ENCODE measurements around the gene ANKRD13B. TPM values are rescaled to one million over a fixed set of nuclear protein-coding genes. Genes with fewer than 3 reads are reported as not detected.

ANKRD13B gene
- total RNA-seq, 1 donor from 2014 or later: 30.7 TPM

DNA sequence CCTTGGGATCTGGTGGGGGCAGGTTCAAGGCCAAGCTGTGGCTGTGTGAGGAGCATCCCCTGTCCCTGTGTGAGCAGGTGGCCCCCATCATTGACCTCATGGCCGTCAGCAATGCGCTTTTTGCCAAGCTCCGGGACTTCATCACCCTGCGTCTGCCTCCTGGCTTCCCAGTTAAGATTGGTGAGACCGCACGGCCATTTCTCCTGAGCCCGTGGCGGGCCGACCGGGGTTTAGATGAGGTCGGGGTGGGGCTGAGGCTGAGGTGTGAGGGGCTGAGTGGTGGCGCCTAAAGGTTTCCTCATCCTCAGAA is 19.1 kb downstream of the ANKRD13B start:
- no peak overlapping the region for H3K4me3 ChIP-seq (ENCODE audit: low read depth, low read length)
- no peak for DNase-seq (ENCODE audit: low read depth)
- TF ChIP-seq, protein P1, sequence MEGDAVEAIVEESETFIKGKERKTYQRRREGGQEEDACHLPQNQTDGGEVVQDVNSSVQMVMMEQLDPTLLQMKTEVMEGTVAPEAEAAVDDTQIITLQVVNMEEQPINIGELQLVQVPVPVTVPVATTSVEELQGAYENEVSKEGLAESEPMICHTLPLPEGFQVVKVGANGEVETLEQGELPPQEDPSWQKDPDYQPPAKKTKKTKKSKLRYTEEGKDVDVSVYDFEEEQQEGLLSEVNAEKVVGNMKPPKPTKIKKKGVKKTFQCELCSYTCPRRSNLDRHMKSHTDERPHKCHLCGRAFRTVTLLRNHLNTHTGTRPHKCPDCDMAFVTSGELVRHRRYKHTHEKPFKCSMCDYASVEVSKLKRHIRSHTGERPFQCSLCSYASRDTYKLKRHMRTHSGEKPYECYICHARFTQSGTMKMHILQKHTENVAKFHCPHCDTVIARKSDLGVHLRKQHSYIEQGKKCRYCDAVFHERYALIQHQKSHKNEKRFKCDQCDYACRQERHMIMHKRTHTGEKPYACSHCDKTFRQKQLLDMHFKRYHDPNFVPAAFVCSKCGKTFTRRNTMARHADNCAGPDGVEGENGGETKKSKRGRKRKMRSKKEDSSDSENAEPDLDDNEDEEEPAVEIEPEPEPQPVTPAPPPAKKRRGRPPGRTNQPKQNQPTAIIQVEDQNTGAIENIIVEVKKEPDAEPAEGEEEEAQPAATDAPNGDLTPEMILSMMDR (conservative IDR thresholded peaks at IDR 0.05; ENCODE audit: low read depth, low read length): no peak

DNA sequence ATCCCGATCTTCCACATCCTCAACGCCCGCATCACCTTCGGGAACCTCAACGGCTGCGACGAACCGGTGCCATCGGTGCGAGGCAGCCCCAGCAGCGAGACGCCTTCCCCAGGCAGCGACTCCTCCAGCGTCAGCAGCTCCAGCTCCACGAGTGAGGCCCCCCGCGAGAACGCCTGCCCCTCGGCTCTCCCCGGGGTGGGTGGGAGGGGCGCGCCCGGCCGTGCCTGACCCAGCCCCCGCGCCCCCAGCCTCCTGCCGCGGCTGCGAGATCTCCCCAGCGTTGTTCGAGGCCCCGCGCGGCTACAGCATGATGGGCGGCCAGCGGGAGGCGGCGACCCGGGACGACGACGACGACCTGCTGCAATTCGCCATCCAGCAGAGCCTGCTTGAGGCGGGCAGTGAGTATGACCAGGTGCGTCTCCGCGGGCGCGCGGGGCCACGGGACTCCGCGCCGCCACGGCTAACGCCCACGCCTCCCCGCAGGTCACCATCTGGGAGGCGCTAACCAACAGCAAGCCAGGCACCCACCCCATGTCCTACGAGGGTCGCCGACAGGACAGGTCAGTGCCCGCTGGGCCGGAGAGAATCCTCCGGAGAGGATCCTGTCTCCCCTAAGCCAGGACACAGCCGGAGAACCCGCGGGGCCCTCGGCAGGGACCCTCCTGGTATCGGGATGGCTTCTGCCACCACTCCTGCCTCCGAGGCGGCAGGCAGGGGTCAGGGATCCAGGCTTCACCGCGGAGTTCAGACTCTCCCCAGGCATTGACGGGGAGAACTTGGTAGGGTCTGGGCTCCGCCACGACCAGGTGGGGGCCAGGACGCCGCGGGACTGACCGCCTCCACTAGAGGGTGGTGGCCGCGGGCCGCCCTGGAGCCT is 19.7 kb downstream of the ANKRD13B start:
- TF ChIP-seq, protein P1 (conservative IDR thresholded peaks at IDR 0.05; ENCODE audit: low read depth, low read length): no peak
- DNase-seq (ENCODE audit: low read depth): no peak
- peak overlapping the region; percentile 33 for H3K4me3 ChIP-seq (ENCODE audit: low read depth, low read length)

DNA sequence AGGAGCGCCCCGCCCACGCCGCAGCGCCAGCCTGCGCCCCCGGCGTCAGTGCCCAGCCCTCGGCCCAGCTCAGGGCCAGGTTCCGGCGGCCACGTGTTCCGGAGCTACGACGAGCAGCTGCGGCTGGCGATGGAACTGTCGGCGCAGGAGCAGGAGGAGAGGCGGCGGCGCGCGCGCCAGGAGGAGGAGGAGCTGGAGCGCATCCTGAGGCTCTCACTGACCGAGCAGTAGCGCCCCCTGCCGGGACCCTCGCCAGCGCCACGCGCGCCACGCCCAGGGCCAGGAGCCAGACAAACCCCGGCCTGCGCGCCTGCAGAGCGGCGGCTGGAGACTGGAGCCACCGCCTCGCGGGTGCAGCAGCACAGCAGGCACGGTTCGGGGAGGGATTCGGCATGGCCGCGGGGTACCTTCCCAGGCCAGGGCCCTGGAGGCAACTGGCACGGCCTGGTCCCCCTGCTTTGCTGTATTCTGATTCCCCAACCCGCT is 20.5 kb downstream of the ANKRD13B start:
- no peak for DNase-seq (ENCODE audit: low read depth)
- TF ChIP-seq, protein P1 (conservative IDR thresholded peaks at IDR 0.05; ENCODE audit: low read depth, low read length): peak; percentile 74
- peak overlapping the region; percentile 33 for H3K4me3 ChIP-seq (ENCODE audit: low read depth, low read length)

DNA sequence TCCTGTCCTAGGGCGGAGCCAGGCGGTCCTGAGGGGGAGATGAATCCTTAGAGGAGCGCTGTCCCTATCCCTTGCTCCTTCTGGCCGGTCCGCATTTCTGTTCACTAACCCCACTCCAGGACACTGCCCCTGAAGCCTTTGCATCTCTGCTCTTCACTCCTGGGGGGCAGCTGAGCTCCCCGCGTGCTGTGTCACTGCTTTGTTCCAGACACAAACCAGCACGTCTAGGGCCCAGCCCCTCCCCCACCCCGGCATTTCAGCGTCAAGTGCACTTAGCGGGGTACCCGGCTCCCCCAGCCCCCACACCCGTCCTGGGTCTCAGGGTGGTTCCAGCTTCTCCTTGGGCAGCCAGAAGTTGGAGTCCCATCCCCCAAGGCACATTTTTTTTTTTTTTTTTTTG is 20.9 kb downstream of the ANKRD13B start:
- DNase-seq (ENCODE audit: low read depth): no peak
- H3K4me3 ChIP-seq (ENCODE audit: low read depth, low read length): peak overlapping the region; percentile 33
- TF ChIP-seq, protein P1 (conservative IDR thresholded peaks at IDR 0.05; ENCODE audit: low read depth, low read length): no peak

DNA sequence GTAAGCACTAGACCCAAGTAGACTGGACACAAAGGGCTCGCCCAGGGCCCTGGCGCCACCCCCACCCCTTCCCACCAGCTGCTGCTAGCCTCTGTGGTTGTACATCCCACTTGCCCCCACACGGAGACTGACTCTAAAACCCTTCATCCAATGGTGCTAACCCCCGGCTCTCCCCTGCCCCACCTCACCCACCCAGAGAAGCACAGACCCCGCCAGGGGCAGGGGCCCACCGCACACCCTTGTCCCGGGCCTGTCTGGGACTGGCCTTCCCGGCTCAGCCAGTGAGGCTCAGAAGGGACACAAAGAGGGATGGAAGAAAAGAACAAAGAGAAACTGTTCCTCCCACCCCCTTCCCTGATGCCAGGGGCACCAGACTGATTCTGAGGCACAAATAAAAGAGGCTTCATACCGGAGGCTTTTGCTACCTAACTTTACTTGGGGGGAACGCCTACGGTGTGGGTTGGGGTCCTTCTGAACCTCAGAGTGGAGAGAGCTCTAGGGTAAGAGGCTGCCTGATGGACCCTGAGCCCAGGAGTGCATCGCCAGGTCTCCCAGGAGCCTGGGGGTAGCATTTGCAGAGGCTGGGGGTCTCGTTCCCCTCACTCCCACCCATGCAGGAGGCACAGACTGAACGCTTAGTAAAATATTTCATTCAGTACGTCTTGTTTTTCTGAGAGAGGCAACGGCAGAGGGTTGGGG is 21.6 kb downstream of the ANKRD13B start:
- TF ChIP-seq, protein P1 (conservative IDR thresholded peaks at IDR 0.05; ENCODE audit: low read depth, low read length): no peak
- no peak for DNase-seq (ENCODE audit: low read depth)
- H3K4me3 ChIP-seq (ENCODE audit: low read depth, low read length): no peak overlapping the region

DNA sequence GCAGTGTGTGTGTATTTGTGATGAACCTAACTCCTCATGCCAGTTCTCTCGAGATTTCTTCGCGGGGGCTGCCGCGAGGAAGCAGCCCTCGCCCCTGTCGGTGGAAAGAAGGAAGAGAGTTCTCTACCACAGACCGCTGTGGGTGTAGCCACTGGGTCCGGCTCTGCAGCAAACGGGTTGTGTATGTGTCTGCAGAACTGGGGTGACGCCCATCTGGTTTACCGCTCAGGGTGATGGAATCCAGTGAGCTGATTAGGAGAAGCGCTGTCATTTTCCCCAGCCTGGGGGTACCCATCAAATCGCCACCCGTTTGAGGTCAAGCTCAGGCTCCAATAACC is 22.1 kb downstream of the ANKRD13B start:
- H3K4me3 ChIP-seq (ENCODE audit: low read depth, low read length): no peak overlapping the region
- TF ChIP-seq, protein P1 (conservative IDR thresholded peaks at IDR 0.05; ENCODE audit: low read depth, low read length): no peak

More for the DNA sequence above, 22.1 kb downstream of the ANKRD13B start:
- DNase-seq (ENCODE audit: low read depth): no peak
